Fibroblast of skin of left quadriceps (primary cell): ENCODE measurements around the gene BLNK.

Experiments used
- DNase-seq, 2 experiments: peaks; one replicate each; pipeline ENCODE4 v3.0.0-alpha.2; 2013; ENCODE audit warnings: low read depth in 2 of 2

The BLNK gene

GRCh38 chr10:96288151-96288621 lies 16.8 kb upstream of the BLNK start:
- no peak for DNase-seq

GRCh38 chr10:96287392-96288105 lies 16.2 kb upstream of the BLNK start:
- no peak for DNase-seq

GRCh38 chr10:96285331-96285752 lies 14.0 kb upstream of the BLNK start:
- no peak for DNase-seq

DNA sequence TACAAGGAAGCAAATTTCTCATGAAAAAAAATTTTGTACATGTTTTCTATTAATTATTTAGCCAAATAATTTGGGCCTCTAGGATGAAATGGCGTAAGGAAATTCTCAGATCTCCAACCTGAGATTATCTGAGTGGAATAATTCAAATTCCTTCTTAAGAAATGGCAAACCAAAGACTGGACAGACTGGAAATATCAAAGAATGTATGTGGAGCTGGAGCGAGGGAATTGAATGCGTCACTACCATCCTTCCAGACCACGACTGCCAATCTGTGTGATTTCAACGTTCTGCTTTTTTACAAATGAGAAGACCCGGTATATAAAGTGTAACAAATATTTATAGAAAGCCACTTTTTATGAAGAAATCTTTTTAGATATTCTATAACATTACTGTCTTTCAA lies 12.4 kb upstream of the BLNK start:
- DNase-seq: no peak

GRCh38 chr10:96283351-96283750 lies 12.0 kb upstream of the BLNK start:
- no peak for DNase-seq

GRCh38 chr10:96281444-96282029 lies 10.2 kb upstream of the BLNK start:
- no peak for DNase-seq

DNA sequence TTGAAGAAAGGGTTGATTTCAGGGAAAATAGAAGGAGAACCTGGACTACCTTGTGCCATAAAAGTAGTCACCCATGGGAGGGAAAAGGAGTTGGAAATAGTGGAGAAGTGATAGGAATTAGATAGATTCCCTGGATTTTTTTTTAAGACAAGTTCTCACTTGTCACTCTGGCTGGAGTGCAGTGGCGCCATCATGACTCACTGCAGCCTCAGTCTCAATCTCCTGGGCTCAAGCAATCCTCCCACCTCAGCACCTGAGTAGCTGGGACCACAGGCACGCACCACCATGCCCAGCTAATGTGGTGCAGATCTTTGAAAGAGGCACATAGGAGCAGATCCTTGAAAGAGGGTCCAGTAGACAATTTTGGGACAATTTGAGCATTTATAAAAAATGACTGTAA lies 9.5 kb upstream of the BLNK start:
- no peak for DNase-seq

GRCh38 chr10:96279191-96279641 lies 7.8 kb upstream of the BLNK start:
- DNase-seq: no peak

GRCh38 chr10:96276831-96277230 lies 5.5 kb upstream of the BLNK start:
- DNase-seq: no peak

DNA sequence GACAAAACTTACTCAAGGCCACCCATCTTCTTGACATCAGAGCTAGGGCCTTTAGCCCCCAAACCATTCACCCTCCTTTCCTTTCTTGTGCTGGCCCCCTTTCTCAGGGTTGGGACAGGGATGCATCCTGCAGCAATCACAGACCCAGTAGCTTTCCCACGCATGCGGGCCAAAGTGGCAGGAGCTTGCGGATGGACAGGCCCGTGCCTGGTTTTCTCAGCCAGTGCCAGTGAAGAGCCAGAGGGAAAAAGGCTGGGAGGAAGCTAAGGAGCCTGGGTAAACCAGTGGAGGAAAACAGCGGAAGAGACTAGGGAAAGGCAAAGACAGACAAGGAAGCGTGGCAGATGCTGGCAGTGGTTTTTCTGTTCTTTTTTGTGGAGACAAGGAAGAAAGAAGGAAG lies 5.1 kb upstream of the BLNK start:
- DNase-seq: no peak

DNA sequence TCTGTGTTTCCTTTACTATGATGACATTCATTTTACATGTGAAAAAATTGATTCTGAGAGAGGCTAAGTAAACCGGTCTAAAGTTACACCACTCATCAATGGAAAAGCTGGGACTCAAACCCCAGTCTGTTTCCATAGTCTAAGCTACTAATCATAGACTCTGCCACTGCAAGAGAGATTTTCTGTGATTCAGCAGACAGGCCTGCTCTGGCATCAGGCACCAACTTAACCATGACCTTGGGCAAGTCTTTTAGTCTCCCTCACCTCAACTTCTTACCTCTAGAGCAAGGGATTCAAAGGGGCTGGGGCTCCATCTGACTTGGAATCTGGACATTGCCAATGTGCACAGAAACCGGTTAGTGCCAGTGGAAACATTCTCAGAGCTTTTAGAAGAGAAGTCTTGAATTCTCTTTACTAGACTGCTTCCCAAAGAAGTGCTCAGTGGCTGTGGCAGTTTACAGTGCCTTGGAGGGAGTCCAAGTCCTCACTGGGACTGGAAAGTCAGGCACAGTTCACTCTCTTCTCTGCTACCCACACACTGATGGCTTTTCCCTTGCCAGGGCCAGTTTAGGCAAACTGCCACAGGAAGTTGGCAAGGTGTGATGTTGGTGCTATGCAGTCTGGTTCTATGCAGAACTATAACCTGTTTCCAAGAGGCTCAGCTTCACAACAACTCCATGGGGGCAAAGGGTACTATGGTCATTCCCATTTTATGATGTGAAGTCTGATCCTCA lies 4.5 kb upstream of the BLNK start:
- DNase-seq: no peak

DNA sequence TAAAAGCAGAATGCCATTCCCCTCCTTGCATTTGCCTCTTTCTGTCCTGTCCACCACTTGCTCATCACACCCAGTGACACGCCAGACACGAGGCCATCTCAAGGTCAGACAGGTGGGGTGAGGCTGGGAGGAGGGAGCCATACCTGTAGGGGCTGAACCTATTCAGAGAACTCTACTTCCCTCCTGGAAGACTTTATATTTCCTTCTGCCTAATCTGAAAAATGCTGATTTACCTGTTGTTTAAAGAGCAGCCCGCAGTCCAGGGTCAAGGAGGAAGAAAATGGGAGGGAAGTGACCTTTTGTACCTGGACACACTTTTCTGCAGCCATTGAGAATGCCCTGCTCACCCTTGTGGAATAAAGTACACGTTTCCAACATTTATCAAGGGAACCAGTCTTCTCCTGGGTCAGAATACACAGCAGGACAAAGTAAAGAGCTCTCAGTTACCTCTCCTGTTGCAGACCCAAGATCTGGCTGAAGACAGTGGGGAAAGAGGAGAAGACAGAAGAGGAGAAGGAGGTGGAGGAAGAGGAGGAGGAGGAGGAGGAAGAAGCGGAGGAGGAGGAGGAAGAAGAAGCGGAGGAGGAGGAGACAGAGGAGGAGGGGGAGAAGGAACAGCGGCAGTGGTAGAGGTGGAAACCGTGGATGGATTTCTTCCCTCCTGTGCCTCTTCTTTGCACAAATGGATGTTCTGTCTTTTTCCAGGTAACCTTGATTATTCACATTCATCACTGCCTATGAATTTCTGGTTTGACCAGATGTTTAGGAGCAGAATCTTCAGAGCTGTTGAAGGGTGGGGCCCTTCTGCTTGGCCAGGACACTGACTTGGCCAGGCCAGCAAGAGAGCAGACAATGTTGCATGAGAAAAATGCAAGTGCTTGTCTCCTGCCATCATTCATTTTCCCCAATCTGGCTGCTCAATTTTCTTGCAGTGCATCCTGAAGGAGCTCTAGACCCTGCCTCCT lies 1.2 kb upstream of the BLNK start:
- DNase-seq: no peak

GRCh38 chr10:96270571-96270970 lies 798 bp downstream of the BLNK start:
- DNase-seq: no peak

- DNase-seq: no peak
Measured at GRCh38 chr10:96269438-96270300, 1.7 kb downstream of the BLNK start.

DNA sequence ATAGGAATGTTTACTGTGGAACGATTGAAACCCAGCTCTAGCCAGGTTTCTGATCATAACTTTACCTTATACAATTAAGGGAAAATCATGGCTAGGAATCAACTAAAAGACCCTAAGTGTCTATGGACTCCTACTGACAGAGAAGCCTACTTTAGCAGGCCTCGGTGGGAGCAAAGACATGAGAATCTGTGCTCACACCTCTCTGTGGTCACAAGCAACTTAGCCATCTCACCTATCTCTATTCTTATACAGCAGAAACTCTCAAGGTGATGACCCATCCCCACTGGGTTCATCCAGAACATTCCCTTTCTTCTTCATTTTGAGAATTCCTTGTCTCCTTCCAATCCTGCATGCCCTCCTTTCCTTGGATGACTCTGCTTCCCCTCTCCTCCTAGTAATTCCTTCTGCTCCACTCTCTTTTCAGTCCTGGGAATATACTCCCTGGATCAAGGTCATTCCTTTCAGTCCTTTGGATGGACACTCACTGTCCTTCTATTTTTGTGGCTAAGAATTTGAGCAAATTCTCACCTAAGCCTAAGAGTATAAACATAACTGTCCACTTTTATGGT lies 2.9 kb downstream of the BLNK start:
- no peak for DNase-seq

DNA sequence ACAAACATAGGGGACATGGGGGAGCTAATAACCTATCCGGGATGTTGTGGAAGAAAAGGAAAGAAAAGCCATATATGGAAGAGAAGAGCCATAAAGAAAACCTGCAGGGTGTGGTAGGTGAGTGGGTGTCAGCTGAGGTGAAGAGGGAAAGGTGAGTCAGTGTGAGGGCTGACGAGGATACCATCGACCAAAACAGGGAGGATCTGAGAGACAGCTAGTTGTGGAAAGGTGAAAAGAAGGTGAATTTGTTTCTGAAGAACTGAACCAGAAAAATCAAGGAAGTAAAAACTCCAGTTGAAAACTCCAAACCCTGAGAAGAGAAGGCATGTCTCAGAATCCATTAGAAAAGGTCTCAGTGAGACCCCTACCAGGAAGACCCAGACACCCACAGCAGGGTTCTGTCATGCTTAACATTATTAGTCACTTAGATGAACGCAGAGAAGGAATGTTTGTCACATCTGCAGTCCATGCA lies 4.1 kb downstream of the BLNK start:
- DNase-seq: no peak

GRCh38 chr10:96266118-96266770 lies 5.1 kb downstream of the BLNK start:
- no peak for DNase-seq

DNA sequence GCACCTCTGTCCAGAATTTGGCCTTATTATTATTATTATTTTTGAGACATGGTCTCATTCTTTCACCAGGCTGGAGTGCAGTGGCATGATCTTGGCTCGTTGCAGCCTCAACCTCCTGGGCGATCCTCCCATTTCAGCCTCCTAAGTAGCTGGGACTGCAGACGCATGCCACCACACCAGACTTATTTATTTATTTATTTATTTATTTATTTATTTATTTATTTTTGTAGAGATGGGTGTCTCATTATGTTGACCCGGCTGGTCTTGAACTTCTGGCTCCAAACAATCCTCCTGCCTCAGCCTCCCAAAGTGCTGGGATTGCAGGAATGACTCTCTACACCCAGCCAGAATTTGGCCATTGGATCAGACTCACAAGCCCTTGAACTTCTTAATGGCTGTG lies 6.4 kb downstream of the BLNK start:
- no peak for DNase-seq

GRCh38 chr10:96263669-96264068 lies 7.7 kb downstream of the BLNK start:
- DNase-seq: no peak

DNA sequence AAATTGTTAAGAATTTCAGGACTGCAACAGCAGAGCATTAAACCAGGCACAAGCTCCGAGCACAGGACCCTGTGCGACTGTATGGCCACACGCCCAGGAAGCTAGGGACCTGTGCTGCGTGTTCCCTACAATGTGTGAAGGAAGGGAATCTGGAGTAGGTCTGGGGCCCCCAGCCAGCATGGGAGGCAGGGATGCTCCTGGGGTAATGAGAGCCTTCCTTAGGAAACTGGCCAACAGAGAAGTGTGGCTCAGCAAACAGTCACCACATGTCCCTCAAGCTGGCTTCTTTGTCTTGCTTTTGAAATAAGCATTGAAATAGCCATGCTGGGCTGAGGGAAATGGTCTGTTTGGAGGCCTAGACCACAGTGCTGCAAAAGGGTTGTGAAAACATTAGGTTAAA lies 8.2 kb downstream of the BLNK start:
- DNase-seq: no peak
